GM19043 (cell line): ENCODE measurements around the gene TBC1D30.
"Not testable (repeated sequence)": the region's sequence is repeated elsewhere in the genome, so short reads cannot be mapped to it uniquely, and the experiment has no call there.

Experiments
- ATAC-seq: cut with Tn5 transposase; IDR thresholded peaks from one replicate; pipeline ENCODE4 v1.9.1; 2021; ENCODE audit warnings: low read depth; ENCODE audit not compliant: unreplicated experiment

Gene TBC1D30, protein sequence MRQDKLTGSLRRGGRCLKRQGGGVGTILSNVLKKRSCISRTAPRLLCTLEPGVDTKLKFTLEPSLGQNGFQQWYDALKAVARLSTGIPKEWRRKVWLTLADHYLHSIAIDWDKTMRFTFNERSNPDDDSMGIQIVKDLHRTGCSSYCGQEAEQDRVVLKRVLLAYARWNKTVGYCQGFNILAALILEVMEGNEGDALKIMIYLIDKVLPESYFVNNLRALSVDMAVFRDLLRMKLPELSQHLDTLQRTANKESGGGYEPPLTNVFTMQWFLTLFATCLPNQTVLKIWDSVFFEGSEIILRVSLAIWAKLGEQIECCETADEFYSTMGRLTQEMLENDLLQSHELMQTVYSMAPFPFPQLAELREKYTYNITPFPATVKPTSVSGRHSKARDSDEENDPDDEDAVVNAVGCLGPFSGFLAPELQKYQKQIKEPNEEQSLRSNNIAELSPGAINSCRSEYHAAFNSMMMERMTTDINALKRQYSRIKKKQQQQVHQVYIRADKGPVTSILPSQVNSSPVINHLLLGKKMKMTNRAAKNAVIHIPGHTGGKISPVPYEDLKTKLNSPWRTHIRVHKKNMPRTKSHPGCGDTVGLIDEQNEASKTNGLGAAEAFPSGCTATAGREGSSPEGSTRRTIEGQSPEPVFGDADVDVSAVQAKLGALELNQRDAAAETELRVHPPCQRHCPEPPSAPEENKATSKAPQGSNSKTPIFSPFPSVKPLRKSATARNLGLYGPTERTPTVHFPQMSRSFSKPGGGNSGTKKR

DNA sequence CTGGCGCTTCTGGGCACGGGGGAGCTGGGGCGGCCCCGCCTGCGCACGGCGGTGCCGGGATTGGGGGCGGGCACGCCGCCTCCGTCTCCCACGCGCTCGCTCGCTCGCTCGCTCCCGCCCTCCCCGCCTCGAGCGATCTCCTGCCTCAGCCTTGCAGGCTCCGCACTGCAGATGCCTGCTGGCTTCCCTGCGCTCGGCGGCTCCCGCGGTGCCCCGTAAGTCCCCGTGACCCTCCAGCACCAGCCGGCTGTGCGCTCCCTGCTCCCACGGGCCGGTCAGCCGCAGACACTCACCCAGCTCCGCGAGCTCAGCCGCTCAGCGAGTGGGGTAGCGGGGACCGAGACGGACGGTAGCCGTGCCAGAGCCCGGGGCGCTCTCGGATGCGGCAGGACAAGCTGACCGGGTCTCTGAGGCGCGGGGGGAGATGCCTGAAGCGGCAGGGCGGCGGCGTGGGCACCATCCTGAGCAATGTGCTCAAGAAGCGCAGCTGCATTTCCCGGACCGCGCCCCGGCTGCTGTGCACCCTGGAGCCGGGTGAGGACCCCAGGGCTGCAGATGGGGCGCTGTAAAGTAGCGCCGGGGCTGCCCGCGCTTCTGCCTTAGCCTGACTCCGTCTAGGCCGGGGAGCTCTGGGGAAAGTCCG is at the start of gene TBC1D30:
TSS of gene TBC1D30 (plus strand) at position 148 of the 643 bp plus-strand sequence. CDS start at position 381, 233 bp downstream.
- ATAC-seq, result peak; percentile 46

DNA sequence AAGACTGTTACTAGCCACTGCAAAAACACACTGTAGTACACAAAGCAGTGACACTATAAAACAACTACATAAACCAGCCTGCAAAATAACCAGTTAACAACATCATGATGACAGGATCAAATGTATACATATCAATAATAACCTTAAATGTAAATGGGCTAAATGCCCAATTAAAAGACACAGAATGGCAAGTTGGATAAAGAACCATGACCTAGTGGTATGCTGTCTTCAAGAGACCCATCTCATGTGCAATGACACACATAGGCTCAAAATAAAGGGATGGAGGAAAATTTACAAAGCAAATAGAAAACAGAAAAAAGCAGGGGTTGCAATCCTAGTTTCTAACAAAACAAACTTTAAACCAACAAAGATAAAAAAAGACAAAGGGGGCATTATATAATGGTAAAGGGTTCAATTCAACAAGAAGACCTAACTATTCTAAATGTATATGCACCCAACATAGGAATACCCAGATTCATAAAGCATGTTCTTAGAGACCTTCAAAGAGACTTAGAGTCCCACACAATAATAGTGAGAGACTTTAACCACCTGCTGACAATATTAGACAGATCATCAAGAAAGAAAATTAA is 49.2 kb upstream of the TBC1D30 start:
- not testable (repeated sequence) for ATAC-seq

DNA sequence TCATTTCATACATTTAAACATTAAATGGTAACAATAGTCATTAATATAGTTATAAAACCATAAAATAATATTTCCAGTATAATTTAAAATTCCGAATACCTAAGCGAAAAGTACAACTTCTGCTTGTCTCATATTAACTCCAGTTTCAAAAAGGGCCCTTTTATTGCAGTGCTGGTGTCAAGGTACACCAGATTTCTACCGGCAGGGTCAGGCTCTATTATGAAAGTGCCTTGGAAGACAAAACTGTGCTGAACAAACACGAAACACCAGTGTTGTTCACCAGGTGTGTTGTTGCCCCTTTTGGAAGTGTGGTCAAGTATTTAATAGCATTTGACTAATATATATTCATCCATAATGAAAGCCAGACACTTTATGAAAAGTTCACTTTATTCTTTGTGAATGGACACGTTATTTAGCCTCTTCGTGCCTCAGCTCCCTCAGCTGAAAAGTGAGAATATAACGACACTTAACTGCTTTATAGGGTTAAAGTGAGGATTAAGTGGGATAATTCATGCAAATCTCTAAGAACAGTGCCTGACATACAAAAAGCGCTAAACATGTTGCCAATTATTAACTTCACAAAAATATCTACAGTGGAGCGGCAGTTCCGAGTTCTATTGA is 45.0 kb upstream of the TBC1D30 start:
- ATAC-seq, result no peak

DNA sequence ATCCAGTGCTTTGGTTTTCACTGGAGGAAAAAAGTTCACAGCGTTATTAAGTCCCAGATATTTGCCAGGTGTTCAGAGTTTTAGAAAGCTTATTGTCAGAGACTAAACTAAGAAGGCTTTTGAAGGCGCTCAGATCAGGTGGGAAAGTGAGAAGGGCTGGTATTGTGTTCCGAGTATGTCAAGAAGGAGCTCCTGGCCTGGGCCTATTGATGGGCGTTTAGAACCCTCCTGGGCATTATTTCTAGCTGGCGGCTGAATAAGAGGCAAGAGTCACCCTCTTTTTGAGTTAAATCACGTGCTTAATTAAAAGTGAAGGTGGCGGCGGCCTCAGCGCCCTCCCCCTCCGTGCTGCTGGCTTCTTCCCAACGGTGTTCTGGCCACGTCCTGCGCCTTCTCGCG is 44.3 kb upstream of the TBC1D30 start:
- no peak for ATAC-seq

DNA sequence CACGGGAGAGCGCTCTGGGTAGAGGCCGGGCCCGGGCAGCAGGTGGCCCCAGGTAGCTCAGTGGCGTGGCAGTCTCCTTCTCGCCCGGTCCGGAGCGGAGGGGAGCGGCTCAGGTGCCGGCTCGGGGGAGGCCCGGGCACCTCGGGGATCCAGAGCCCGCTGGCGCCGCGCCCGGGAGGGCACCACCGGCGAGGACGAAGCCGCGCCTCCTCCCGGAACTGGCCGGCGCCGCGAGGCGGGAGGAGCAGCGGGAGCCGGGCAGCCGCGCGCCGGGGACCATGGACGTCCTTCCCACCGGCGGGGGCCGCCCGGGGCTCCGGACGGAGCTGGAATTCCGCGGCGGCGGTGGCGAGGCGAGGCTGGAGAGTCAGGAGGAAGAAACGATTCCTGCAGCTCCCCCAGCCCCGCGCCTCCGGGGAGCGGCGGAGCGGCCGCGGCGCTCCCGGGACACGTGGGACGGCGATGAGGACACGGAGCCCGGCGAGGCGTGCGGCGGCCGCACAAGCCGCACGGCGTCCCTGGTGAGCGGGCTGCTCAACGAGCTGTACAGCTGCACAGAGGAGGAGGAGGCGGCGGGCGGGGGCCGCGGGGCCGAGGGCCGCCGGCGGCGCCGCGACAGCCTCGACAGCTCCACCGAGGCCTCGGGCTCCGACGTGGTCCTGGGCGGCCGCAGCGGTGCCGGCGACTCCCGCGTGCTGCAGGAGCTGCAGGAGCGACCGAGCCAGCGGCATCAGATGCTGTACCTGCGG is 43.7 kb upstream of the TBC1D30 start:
- peak; percentile 39 for ATAC-seq

DNA sequence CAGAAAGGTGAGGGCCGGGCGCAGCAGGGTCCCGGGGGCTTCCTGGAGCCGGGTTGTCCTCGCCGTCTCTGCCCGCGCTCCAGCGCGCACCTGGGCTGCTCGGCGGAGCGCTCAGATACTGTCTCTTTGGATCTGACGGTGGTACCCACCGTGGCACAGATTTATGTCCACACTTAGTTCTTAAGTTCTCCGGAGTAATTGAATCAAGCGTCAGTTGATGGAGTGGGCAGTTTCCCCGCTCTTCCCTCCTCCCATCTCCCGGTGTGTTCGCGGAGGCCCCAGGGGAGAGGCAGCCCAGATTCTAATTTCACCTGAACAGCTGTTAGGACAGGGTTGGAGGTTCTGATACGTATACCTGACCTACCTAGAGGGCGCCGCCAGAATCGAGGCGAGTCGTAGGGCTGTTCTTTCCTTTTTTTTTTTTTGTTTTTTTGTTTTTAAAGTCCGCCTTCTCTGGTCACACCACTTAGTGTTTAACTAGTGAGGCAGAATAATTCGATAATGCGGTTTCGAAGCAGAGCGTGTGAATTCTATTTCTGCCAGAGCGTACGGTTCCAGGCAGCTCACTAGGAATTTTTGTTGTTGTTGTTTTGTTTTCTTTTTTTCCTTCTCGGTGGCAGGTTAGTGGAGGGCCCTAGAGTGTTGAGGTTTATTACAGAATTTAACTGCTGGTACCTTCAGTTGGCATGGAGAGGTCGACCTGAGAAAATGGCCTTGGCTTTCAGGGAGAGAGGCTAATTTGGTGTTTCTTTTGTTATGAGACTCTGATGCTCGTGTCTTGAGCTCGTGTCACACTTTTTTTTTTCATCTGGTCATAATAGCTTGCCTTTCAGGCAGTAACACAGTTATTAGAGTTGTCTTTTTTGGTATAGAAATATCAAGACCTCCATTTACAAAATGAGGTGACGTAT is 42.9 kb upstream of the TBC1D30 start:
- peak; percentile 28 for ATAC-seq

DNA sequence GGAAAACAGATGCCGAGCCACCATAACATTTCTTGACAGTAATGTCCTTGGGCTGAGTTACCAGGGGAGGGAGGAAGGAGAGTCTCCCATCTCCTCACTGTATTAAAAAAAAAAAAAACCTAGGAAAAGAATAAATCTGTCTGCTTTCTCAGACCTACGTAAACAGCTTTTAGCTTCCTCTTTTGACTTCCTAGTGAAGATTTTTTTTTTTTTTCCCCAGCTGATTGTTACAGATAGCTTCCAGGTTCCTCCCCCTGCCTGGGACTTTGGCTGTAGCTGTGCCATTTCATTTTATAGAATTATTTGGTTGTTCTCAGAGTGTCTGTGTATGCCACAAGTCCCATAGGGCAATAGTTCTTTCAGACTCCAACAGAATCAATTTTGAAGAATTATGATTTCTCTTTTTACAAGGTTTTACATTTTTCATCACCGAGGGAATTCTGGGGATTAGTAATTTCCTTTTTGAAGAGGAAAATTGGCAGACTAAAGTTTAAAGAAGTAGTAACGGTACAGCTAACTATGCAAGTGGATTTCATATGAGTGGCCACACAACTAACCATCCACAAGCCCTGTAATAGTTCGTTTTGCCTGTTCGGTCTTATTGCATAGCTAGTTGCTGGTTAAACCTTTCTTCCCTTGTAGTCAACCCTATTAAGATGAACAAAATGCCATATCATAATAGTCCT is 42.1 kb upstream of the TBC1D30 start:
- no peak for ATAC-seq

DNA sequence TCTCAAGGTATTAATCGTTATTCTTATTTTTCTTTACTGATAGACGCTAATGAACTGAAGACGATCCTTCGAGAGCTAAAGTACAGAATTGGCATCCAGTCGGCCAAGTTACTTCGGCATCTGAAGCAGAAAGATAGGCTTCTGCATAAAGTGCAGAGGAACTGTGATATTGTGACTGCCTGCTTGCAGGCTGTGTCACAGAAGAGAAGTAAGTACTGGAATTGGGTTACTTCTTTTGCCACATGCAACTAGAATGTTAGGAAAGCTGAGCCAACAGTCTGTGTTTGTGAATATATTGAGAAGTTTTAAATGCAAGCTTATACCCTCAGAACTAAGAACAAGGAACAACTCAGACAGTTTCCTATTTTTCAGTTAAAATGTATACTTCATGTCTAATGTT is 38.6 kb upstream of the TBC1D30 start:
- no peak for ATAC-seq

DNA sequence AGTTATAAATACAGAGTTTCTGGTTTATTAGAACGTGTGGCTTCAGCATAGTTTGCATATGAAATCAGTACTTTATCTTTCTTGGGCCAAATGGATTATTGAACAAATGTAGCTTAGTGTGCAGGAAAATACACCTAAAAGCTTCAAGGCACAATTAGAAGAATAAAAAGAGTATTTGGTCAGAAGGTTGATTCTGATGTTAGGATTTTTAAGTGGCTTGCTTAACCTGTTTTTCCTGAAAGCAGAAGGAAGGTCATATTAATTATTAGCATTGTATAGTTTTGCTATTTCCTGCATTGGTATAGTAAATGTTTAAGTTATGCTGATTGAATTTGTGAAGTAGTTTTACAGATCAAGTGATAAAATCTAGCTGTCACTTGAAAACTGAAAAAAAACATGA is 34.3 kb upstream of the TBC1D30 start:
- no peak for ATAC-seq

DNA sequence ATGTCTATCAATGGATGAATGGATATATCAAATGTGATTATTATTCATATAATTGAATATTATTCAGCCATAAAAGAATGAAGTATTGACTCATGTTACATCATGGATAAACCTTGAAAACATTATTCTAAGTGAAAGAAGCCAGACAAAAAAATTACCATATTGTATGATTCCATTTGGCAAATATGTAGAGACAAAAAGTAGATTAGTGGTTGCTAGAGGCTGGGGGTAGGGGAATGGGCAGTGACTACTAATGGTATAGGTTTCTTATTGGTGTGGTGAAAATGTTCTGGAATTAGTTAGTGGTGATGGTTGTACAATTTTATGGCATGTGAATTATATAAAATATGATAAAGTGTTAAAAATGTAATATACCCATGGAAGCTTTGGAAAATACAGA is 33.4 kb upstream of the TBC1D30 start:
- ATAC-seq, result no peak

DNA sequence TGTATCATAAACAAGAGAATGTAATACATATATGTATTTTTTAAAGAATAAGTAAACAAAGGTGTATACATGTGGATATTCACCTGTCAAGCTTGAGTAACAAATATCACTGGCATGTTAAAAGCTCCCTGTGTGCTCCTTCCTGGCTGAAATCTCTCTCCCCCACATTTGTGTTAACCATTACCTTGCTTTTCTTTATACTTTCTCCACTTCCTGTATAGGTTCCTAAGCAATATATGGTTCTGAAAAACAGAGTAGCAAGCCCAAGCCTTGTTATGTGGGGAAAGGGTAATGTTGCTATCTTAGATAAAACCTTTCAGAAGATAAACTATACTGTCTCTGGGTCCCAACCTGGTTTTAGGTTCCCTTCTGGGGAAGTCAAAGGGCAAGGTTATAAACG is 32.3 kb upstream of the TBC1D30 start:
- peak; percentile 62 for ATAC-seq

DNA sequence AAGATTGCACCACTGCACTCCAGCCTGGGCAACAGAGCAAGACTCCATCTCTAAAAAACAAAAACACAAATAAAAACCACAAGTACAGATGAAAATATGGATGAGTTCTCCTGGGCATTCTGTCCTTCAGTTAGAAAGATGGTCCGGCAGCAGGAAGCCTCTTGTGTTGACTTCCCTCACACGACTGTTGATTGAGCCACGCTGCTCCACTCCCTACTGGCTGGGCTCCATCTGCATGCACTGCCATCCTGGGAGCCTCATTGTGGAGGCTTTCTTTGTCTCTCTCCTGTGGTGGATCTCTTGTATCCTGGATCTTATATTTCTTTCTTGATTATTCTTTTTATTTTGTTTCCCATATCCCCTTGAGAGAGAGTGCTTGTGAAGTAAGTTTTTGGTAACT is 30.8 kb upstream of the TBC1D30 start:
- ATAC-seq, result no peak

DNA sequence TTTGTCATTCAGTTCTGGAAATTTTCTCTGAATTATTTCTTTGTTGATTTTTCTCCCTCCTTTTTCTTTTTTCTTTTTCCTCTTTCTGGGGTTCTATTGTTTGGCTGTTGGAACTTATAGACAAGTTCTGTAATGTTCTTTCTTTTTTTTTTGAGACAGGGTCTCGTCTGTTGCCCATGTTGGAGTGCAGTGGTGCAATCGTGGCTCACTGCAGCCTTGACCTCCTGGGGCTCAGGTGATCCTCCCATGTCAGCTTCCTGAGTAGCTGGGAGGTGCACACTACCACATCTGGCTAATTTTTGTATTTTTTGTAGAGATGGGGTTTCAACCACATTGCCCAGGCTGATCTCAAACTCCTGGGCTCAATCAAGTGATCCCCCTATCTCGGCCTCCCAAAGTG is 30.1 kb upstream of the TBC1D30 start:
- no peak for ATAC-seq

DNA sequence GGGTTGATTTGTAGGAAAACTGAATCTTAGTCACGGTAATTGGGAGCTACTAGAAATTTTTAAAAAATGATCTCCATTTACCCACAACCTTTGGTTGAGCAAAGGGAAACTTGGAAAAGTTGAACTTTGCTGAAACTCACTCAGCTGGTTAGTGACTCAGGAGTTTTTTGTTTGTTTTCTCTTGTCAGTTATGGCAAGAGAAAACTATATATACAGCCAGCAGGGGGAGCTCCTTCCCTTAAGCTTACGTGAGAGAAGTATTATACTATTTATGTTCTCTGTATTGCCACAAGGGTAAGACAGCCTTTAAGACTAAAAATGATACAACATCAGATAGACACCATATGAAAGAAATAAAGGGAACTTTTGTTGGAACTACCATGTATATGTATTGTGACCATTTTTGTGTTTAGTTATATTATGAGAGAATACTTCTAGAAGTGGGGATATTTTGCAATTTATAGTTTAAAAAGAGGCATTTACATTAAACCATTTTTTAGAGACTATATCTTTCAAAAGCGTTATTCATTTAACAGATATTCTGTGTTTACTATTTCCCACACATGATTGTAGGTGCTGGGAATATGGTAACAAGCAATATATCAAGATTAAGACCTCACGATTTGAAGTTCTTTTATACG is 28.1 kb upstream of the TBC1D30 start:
- peak; percentile 75 for ATAC-seq

DNA sequence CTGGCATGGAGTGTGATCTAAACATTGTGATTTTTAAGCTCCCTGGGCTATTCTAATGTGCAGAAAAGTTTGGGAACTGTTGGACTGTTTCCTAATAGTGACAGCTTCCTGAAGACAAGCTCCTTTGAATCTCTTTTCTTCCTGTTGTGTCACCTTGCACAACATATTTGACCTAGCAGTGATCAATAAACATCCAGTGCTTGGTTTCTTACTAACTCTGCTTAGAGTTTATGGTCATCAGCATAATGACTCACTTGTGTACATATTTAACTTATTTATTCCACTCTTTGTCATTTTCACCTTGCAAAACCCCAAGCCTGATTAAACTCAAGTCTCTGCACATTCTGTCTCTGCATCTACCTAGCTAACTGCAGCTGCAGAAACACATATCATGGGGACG is 27.3 kb upstream of the TBC1D30 start:
- ATAC-seq, result no peak

DNA sequence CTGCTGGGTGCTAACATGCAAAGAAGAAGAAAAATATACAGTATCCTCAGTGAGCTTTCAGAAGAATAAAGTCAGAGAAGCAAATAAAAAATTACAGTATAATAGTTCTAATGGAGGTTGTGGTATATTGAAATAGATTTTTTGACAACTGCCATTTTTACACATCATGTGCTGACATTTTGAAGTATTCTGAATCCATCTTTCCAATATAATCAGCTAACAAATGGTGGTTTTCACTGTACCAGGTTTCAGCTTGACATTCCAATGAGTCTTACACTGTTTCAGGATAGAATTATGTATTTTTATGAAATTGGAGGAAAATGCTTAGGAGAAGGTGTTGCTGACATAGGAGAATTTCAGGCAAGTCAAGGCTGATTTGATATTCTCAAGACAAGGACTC is 26.3 kb upstream of the TBC1D30 start:
- no peak for ATAC-seq

DNA sequence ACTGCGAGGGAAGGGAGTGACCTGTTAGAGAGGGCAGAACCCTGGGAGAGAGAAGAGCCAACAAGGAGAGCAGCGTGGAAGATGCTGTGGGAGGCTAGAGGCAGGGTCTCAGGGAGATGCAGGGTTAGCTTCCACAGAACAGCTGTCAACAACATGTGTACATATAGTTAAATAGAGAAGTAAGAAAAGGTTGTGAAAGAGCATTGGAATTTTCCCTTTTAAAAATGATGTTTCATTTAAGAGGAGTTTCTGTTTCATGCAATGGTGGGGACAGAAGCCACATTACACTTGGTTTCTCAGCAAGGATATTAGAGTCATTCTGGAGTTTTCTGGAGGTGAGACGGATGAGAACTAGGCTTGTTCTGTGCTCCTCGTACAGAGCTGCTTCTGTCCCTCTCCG is 23.8 kb upstream of the TBC1D30 start:
- ATAC-seq, result no peak

DNA sequence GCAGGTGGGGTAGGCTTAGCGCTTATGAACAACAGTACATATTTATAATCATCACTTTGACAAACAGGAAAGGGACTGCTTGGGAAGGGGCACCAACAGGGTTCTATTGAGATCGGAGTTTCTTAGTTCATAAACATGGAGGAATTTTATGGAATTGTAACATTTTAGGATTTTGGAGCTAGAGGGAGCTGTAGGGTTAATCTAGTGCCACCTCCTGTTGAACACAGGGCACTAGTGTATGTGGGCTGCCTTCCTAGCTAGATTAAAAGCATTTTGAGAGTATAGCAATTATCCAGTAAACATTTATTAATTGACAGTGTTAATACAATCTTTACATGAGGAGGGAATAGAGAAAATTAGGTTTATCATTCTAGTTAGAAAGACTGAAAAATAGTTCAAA is 23.1 kb upstream of the TBC1D30 start:
- no peak for ATAC-seq
